Activated CD8-positive, alpha-beta memory T cell treated with anti-CD3 and anti-CD28 coated beads, Interleukin-2, amount 50 U/mL, for 48 hours (primary cell): ENCODE data around the gene PODXL2.

Experiments
- DNase-seq: peaks from one replicate; pipeline ENCODE4 v3.0.0-alpha.2; 2020

Gene PODXL2

GRCh38 chr3:127710155-127710941 lies 81.4 kb downstream of the PODXL2 start:
- no peak for DNase-seq

- DNase-seq = no peak
These were observed 82.2 kb downstream of the PODXL2 start for GRCh38 chr3:127711021-127711695.

DNA sequence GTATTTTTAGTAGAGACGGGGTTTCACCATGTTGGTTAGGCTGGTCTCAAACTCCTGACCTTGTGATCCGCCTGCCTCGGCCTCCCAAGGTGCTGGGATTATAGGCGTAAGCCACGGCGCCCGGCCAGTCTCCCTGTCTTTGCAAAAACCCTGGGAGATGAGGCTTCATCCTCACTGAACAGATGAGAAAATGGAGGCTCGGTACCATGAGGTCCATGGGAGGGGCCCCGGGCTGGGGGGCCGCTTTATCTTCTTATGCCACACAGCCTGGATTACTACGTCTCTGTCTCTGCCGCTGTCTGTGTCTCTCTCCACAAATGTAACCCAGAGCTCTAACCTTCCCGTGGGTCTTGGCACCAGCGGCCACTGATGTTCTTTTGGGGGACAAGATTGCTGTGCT lies 82.9 kb downstream of the PODXL2 start:
- no peak for DNase-seq

DNA sequence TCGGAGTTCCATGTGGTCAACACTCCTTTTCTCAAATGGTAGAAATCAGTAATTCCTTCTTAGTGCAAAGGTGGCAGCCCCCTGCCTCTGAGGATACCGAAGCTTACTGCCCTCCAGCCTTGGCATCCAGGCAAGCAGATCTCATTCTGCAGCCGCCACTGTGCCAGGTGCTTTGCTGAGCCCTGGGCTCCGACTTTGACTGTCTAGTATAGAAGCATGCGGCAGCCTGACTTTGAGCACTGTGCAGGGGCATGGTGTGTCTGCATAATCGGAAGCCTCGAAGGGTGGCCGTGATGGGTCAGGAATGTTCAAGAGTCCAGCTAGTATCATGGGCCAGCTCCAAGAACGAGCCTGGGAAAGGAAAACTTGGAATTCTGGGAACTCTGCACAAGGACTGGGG lies 83.5 kb downstream of the PODXL2 start:
- DNase-seq = no peak

- no peak for DNase-seq
These were observed 84.1 kb downstream of the PODXL2 start for GRCh38 chr3:127712881-127713771.

- no peak for DNase-seq
These were observed 85.2 kb downstream of the PODXL2 start for GRCh38 chr3:127714125-127714571.

DNA sequence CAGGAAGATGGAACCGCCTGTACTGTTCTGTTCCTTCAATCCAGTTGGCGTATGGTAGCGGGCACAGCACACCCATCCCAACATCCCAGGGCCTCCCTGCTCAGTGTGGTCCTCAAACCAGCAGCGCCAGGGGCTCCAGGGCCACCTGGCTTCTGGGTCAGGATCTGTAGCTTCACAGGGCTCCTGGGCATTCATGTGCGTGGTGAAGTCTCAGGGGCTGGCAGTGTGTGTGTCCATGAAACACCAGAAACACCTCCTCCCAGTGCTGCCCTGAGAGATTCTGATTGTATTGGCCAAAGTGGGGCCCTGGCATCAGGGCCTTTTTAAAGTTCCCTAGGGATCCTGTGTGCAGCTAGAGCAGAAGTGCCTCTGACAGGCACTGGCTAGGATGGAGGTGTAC lies 85.9 kb downstream of the PODXL2 start:
- DNase-seq = no peak

GRCh38 chr3:127715532-127715931 lies 86.5 kb downstream of the PODXL2 start:
- no peak for DNase-seq

GRCh38 chr3:127716384-127716783 lies 87.4 kb downstream of the PODXL2 start:
- no peak for DNase-seq

- no peak for DNase-seq
These were observed 88.6 kb downstream of the PODXL2 start for GRCh38 chr3:127717357-127718244.

DNA sequence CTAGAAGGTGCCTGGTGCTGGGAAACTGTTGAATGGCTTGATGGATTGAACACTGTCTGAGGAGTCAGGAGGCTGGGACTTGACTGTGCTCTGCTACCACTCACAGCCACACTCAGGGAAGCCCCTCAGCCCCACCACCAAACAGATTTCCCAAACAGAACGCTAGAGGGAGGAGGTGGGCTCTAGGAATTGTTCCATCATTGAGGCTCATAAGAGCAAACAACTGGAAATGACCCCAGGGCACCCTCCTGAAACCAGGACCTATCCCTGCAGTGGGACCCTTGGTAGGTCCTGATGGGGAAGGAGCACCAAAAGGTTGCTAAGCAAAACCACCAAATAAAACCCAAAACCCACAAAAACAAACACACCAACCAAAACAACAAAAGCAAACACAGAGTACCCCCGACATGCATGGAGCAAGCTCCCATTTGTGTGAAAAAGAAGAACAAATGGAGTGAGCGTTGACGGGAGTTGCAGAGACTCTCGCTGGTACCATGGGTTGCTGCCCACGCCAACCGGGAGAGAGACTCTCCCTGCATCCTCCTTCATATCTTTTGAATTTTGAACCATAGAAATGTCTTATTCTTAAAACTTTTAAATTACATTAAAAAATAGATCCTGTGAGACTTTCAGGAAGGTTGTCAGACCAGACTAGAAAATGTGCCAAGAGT lies 89.4 kb downstream of the PODXL2 start:
- DNase-seq = no peak

DNA sequence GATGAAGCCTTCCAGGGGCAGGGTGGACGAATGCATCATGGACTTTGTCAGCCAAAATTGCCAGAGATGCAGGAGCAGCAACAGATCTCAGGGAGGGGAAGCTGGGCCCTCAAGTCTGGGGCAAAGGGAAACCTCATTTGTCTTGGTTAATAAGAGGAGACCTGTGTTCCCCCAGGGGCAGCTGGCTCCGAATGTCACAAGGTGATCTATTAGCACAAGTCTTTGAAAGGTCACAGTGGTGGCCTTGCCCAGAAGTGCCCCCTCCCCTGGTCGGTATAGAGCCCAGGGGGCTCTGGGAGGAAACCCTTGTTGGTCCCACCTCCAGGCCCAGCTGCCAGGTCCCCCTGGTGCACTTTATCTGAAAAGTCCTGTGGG lies 89.9 kb downstream of the PODXL2 start:
- no peak for DNase-seq

DNA sequence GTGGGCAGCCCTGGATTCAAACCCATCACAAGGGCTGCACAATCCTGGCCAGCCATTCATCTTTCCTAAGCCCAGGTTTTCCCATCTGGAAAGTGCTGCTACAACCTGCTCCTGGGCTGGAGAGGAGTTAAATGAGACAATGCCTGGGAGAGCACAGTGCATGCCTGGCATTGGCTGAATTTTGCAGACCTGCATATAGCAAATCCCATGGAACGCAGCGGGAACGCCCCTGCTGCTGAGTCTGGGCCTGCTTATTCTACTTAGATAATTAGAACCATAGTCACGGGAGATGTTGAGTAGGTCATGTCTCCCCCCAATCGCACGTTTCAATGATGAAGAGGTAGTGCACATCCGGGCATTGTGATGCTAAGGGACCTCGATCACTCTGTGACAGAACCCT lies 90.4 kb downstream of the PODXL2 start:
- no peak for DNase-seq

DNA sequence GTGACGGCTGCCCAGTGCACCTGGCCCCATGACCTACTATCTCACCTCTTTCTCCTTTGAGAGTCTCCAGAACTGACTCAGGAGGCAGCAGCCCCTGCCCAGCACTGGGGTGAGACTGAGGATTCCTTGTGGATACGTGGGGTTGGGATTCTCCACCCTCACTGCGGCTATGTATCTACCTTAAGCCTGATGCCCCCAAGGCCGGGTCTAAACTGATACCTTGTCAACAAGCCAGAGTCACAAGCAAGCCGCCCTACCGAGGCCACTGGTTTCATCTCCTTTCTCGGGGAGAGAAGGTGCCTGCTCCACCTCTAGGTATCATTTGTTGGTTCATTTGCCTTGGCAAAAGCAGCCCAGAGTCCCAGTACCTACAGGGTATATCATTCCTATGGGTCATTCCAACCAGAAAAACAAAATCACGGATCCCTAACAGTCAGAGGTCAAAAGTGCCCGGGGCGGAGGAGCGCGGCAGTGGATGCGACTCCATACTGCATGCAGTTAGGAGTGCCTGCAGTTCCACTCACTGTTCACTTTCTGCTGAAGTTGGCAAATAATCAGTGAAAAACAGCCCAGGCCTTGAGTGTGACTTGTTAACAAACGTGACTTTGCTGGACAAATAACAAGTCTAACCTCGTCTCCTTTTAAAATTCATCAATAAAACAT lies 91.3 kb downstream of the PODXL2 start:
- DNase-seq = no peak

DNA sequence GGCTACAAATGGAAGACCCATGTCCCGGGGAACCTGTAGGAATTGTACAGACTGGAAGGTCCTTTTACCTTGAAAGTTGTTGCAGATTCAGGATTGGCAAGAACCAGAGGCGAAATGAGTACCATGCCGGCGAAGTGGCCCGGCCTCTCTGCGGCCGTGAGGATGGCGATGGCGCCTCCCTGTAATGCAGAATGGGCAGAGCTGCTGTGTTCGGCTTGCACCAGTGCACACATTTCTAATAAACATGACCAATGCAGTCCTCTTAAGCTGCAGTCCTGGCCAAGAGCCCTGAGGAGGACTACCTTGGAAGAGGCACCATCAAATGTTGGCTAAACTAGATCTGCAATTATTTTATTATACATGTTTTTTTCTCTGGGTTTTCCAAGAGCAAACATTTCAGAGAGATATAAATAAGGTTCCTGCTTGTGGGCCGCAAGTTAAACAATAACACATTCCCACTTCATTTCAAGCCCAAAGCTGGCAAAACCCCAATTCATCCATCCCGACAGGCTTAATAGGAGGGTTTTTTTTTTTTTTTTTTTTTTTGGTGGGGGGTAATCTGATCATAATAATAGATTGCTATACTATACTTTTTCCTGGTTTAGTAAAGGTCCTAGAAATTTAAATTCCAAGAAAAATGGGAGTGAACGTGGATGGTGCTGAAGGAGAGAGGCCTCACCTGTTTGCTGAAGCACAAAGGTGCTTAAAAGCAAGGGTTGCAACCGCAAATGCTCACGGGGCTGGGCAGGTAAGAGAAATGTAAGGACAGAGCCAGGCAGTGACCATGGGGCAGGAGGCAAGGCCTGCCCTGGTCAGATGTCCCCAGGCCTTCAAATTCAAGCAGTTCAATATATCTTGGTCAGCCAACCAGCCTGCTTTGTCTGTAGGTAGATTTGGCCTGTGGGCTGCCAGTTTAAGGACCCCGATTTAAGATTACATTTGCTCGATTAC lies 92.3 kb downstream of the PODXL2 start:
- DNase-seq = no peak

DNA sequence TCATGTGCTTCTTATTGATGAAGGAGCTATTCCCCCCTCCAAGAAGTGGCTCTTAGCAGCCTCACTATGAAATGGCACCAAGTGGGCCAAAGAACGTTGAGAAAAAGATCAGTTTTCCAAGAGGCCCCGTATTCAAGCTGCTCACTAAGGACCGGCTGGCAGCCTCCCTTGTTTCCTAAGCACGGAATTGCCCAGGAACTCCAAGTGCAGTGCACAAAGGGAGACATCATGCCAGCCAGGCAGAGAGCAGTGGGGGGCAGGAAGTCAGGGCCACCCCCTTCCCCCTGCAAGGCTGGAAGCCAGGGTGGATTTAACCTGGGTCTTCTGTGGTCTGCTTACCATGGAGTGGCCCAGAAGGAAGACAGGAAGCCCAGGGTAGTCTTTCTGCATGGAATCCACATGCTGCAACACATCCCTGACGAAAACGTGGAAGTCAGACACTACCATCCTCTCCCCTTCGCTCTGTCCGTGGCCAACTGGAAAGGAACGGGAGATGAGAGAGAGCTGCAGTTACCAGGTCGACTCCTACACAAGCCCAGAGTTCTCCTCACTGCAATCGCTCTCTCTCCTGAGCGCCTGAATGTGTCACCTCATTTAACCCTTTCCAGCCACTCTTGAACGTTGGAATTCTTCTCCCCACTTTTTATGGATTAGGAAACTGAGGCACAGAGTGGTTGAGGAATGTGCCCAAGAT lies 93.3 kb downstream of the PODXL2 start:
- DNase-seq = no peak
